GM12891 (cell line): ENCODE measurements around the gene PIAS1.

Source experiments
- POLR2A ChIP-seq: IDR thresholded peaks from 2 replicates; pipeline ENCODE4 v1.6.1; 2011; ENCODE audit warnings: low read depth, low read length, control low read depth
- POLR2AphosphoS5 ChIP-seq: IDR thresholded peaks from 2 replicates; pipeline ENCODE4 v1.6.1; 2011; ENCODE audit warnings: low read depth, low read length, control low read depth

- TF ChIP-seq POLR2A (no peak), POLR2AphosphoS5 (no peak)
These were observed 20.0 kb upstream of the PIAS1 start for GRCh38 chr15:68034081-68034480.
